Measurements from ENCODE around the gene SRRD. TPM values are rescaled to one million over a fixed set of nuclear protein-coding genes. Genes with fewer than 3 reads are reported as not detected.

Gene SRRD
- total and polyA plus RNA-seq, 2 of the 13 experiments (the other 11 are each of a cell fraction or from before 2014, with no cell fraction given), result 22.8 to 36.6 TPM

DNA sequence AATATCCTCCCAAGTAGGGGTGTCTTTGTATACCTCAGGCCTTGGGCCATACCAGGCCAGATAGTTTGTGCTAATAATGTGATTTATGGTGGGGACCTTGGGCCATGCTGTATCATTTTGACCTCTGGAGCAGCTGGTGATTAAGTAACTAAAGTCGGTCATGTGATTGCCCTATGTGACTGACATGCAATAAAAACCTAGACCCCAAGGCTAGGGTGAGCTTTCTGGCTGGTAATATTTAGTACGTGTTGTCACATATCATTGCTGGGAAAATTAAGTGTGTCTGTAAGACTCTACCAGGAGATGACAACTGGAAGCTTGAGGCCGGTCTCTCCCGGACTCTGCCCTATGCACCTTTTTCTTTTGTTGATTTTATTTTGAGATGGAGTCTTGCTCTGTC, 41.2 kb downstream of the SRRD start:
- FAIRE-seq (no peak), DNase-seq (ENCODE audit: low spot score) (no peak), ATAC-seq (no peak)
- BruUV-seq (replicated peaks), result no TSS peak
- H3K4me2 ChIP-seq (ENCODE audit: low read depth, low read length), result no peak overlapping the region
- TF ChIP-seq EED (CRISPR knock-in tag; IDR thresholded peaks at IDR 0.05), result no peak
- no peak for TF ChIP-seq HOXA7 (CRISPR knock-in tag; IDR thresholded peaks at IDR 0.05)
- no peak overlapping the region for H3K4me3 ChIP-seq (replicated peaks in 1 of 3; ENCODE audit: insufficient read depth in 1 of 3, low read depth in 2 of 3, low read length in 3 of 3)
- intact Hi-C loops (cut with micrococcal nuclease; ENCODE audit: unreplicated experiment), result no loop called here
- no peaks in the 10 kb centered on the region for H3K27me3 ChIP-seq (ENCODE audit: control insufficient read depth in 1 of 2, insufficient read depth in 2 of 2, low read length in 2 of 2)
- no peak overlapping the region for H3K9ac ChIP-seq (ENCODE audit: insufficient read depth, low read depth, low read length)
- 86% methylated on average over 4 of the region's 4 CpGs for WGBS (ENCODE audit: low lambda C conversion rate)
- H3K4me1 ChIP-seq (ENCODE audit: insufficient read depth, low read length), result no peaks in the 10 kb centered on the region
- POLR2A ChIA-PET, result interaction anchor here (0.8 kb wide), 1 partner anchor 41 kb away, joined by 3 read pairs; the partner anchor contains the start of genes HPS4 and SRRD
- H3K27ac ChIP-seq (ENCODE audit: extremely low read length, insufficient read depth, low read length), result no peak overlapping the region
- CTCF ChIA-PET (ENCODE audit: low intra/inter-chr PET ratio, low total read pairs), result no interaction called here
- no peaks in the 10 kb centered on the region for H3K9me3 ChIP-seq (ENCODE audit: low read length)
- H3K36me3 ChIP-seq (replicated peaks in 1 of 2; ENCODE audit: control insufficient read depth in 1 of 2, insufficient read depth in 2 of 2, low read length in 2 of 2), result peaks cover 1 to 10% of the 10 kb centered on the region in 2 experiments; a peak in 2 of 5 replicates
- no peaks in the 10 kb centered on the region for H4K20me1 ChIP-seq (ENCODE audit: insufficient read depth, low read length)
- H2AFZ ChIP-seq (ENCODE audit: low read length), result no peak overlapping the region
- in situ Hi-C loops (cut with HindIII; ENCODE audit: extremely low pct_ligation_motif_present, low pct_unique_long_range_greater_than_20kb), result no loop called here
- no peaks in the 10 kb centered on the region for H3K79me2 ChIP-seq (ENCODE audit: insufficient read depth, low read length)

DNA sequence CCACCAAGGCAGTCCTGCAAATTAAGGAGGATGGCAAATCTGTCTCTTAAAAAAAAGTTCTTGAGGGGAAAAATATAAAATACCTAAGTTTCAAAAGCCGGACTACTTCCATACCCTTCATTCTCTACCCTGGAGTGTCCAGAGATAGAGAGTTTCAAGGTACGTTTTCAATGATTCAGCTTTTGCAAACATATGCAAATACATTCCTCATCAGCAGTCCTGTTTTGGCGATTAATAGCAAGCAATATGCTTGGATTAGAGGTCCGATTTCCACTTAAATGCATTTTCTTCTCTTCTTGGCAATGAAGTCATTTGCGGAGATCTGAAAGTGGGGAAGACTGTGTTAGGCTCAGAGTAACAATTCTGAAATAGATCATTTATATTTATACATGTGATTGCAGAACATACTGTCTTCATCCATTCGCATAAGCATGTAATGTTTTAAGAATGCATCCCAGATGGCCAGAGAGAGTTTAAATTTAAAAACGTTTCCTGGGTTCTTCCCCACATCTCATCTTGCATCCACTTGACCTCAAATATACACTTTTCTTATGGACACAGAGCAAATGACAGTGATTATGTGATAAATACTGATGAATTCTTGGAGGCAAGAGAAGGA, 42.4 kb downstream of the SRRD start:
- CTCF ChIA-PET (ENCODE audit: low intra/inter-chr PET ratio, low total read pairs), result no interaction called here
- no peak overlapping the region for H3K4me3 ChIP-seq (replicated peaks in 1 of 3; ENCODE audit: insufficient read depth in 1 of 3, low read depth in 2 of 3, low read length in 3 of 3)
- H3K79me2 ChIP-seq (ENCODE audit: insufficient read depth, low read length), result no peaks in the 10 kb centered on the region
- H3K36me3 ChIP-seq (replicated peaks in 1 of 2; ENCODE audit: control insufficient read depth in 1 of 2, insufficient read depth in 2 of 2, low read length in 2 of 2), result peaks cover 1 to 10% of the 10 kb centered on the region in 2 experiments; a peak in 2 of 5 replicates
- H3K9me3 ChIP-seq (ENCODE audit: low read length), result no peaks in the 10 kb centered on the region
- DNase-seq (ENCODE audit: low spot score) (no peak), ATAC-seq (no peak), FAIRE-seq (no peak)
- H3K9ac ChIP-seq (ENCODE audit: insufficient read depth, low read depth, low read length), result no peak overlapping the region
- H3K27me3 ChIP-seq (ENCODE audit: control insufficient read depth in 1 of 2, insufficient read depth in 2 of 2, low read length in 2 of 2), result no peaks in the 10 kb centered on the region
- no peak overlapping the region for H3K4me2 ChIP-seq (ENCODE audit: low read depth, low read length)
- no peak overlapping the region for H2AFZ ChIP-seq (ENCODE audit: low read length)
- intact Hi-C loops (cut with micrococcal nuclease; ENCODE audit: unreplicated experiment), result no loop called here
- no peak overlapping the region for H3K27ac ChIP-seq (ENCODE audit: extremely low read length, insufficient read depth, low read length)
- no TSS peak for BruUV-seq (replicated peaks)
- in situ Hi-C loops (cut with HindIII; ENCODE audit: extremely low pct_ligation_motif_present, low pct_unique_long_range_greater_than_20kb), result no loop called here
- 89% methylated on average over 7 of the region's 7 CpGs for WGBS (ENCODE audit: low lambda C conversion rate)
- H3K4me1 ChIP-seq (ENCODE audit: insufficient read depth, low read length), result no peaks in the 10 kb centered on the region
- POLR2A ChIA-PET, result no interaction called here
- H4K20me1 ChIP-seq (ENCODE audit: insufficient read depth, low read length), result no peaks in the 10 kb centered on the region
- TF ChIP-seq ZFP91 (CRISPR knock-in tag; IDR thresholded peaks at IDR 0.05; ENCODE audit: borderline replicate concordance), result no peak
- TF ChIP-seq SMARCC2 (IDR thresholded peaks at IDR 0.05), result no peak
- no peak for TF ChIP-seq ZNF749 (CRISPR knock-in tag; IDR thresholded peaks at IDR 0.05; ENCODE audit: borderline replicate concordance)
- TF ChIP-seq MED13 (CRISPR knock-in tag; IDR thresholded peaks at IDR 0.05), result no peak
- no peak for TF ChIP-seq SRSF9 (IDR thresholded peaks at IDR 0.05; ENCODE audit: borderline replicate concordance, insufficient read depth, low read depth, low read length, poor library complexity, severe bottlenecking)
- no peak for TF ChIP-seq RXRB (CRISPR knock-in tag; IDR thresholded peaks at IDR 0.05; ENCODE audit: borderline replicate concordance)
- no peak for TF ChIP-seq ZNF562 (CRISPR knock-in tag; IDR thresholded peaks at IDR 0.05; ENCODE audit: borderline replicate concordance)
- TF ChIP-seq ZNF510 (CRISPR knock-in tag; IDR thresholded peaks at IDR 0.05; ENCODE audit: low read depth), result no peak
- TF ChIP-seq MAZ (IDR thresholded peaks at IDR 0.05; ENCODE audit: borderline replicate concordance, low read depth, low read length), result no peak
- TF ChIP-seq MAZ (CRISPR knock-in tag; IDR thresholded peaks at IDR 0.05; ENCODE audit: low read depth), result no peak
- TF ChIP-seq ZNF761 (CRISPR knock-in tag; conservative IDR thresholded peaks at IDR 0.05), result no peak
- no peak for TF ChIP-seq E2F5 (CRISPR knock-in tag; conservative IDR thresholded peaks at IDR 0.05)
- TF ChIP-seq HNF4A (CRISPR knock-in tag; IDR thresholded peaks at IDR 0.05), result no peak
- TF ChIP-seq, protein P1, sequence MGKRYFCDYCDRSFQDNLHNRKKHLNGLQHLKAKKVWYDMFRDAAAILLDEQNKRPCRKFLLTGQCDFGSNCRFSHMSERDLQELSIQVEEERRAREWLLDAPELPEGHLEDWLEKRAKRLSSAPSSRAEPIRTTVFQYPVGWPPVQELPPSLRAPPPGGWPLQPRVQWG (CRISPR knock-in tag; IDR thresholded peaks at IDR 0.05; ENCODE audit: borderline replicate concordance, low read depth), result no peak
- no peak for TF ChIP-seq MTA3 (CRISPR knock-in tag; IDR thresholded peaks at IDR 0.05)
